CD4-positive, alpha-beta T cell treated with Interleukin-10 for 1 hour (primary cell): ENCODE data around the gene ZNF367.
A peak's percentile ranks its signal among the peaks of the same experiment; 100 is the strongest.
"Not testable (repeated sequence)": the region's sequence is repeated elsewhere in the genome, so short reads cannot be mapped to it uniquely, and the experiment has no call there.

Experiments
- DNase-seq: peaks from one replicate; pipeline ENCODE4 v3.0.0-alpha.2; 2020

Gene ZNF367

GRCh38 chr9:96399325-96399633, 18.9 kb downstream of the ZNF367 start:
- no peak for DNase-seq

GRCh38 chr9:96398582-96399324, 19.4 kb downstream of the ZNF367 start:
- peak; percentile 32 for DNase-seq

DNA sequence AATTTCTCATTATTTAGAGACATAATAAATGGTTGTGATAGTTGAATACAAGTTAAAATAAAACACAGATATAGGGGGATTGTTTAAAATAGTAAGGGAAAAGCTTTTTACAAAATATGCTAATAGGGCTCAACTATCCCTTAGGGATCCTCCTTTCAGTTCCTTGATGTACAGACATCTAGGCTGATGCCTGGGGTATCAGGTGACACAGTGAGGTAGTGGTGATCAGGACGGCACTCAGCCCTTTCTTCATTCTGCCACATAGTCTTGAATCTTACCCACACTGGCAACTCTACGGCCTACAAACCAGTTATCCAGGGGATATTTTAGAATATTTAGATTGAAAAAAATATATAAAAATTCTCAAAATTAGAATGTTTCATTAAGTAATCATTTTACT, 22.2 kb downstream of the ZNF367 start:
- no peak for DNase-seq

DNA sequence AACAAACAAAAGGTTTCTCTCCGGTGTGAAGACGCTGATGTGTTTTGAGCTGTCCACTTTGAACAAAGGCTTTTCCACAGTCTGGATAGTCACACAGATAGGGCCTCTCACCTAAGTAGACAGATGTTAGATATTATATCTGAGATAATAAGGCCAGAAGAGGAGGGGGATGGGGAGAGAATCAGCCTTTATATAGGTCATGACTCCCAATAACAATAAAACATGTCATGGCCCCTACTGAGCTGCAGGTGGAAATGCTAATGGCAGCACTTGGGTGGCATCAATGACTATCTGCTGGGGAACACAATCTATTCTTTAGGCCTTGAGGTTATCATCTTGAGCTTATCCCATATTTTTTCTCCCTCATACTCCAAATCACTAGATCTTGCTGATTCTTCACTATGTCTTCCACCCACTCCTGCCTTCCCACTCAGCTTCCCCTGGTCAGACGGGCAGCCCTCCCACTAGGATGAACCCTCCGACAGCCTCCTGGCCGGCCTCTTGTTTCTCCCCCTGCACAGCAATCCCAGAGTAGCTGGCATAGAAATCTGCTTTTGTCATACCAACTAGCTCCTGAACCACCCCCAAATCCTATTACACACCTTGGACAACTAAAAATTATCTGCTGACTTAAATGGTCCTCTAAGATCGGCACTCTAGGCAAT, 23.2 kb downstream of the ZNF367 start:
- DNase-seq: no peak

DNA sequence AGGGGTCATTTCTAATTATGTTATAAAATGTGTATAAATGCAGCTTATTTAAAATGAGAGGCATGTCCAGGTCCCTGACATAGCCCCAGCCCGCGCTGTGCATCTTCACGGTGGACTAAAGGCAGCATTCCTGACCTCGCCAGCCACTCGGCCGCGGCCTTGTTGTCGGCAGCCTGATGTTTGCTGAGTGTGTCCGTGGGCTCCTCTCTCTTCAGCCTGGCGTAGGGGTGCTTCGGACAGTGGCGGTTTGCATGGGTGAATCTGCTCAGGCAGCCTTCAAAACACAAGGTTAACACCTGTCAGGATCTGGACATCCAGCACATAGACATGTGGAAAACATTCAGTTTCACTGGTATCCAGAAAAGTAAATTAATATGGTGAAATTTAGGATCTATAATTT, 25.9 kb downstream of the ZNF367 start:
- DNase-seq: no peak

DNA sequence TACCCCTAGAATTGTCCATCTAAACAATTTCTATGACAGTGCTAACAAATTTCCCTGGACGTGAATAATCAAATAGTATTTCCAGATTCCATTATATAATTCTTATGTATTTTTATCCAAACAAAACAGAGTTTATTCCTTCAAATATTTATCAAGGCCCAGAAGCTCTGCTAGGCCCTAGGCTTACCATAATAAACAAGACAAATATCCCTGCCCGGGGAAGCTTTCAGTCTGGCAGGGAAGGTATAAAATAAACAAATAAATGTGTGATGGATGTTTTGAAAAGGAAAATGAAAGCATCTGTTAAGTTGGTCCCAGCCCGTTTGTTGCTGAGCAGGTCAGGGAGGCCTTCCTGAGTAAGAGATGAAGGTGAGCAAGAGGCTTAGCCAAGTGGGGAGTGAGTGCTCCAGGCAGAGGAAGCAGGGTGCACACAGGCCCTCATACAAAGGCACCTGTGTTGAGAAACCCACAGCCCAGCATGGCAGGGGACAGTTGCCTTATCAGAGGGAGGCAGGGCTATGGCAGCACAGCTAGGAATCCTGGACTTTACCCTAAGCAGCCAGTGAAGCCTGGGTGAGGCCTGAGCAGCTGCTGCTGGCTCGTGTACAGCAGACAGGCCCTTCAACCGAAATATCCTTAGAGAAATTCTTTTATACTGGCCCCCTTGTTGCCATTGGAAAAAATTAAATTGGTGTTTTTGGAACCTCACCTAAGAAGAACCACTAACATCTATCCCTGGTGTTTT, 27.0 kb downstream of the ZNF367 start:
- peak; percentile 17 for DNase-seq

GRCh38 chr9:96388144-96388543, 30.0 kb downstream of the ZNF367 start:
- no peak for DNase-seq

GRCh38 chr9:96386157-96386556, 32.0 kb downstream of the ZNF367 start:
- no peak for DNase-seq

- DNase-seq: peak; percentile 30
Observed at GRCh38 chr9:96383165-96383942, 34.8 kb downstream of the ZNF367 start, which contains the start of gene SLC35D2. Gene SLC35D2 (minus strand): TSS chr9:96383711. CDS start chr9:96383634, 77 bp downstream.

- DNase-seq: no peak
Observed at GRCh38 chr9:96382839-96383164, 35.4 kb downstream of the ZNF367 start.

DNA sequence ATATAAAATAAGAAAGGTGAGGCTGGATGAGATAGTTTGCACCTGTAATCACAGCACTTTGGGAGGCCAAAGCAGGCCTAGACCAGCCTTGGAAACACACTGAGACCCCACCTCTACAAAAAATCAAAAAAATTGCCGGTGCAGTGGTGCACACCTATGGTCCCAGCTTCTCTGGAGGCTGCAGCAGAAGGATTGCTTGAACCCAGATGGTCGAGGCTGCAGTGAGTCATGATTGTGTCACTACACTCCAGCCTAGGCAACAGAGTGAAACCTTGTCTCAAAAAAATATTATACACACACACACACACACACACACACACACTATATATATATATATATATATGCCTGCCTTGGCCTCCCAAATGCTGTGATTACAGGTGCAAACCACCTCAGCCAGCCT, 36.0 kb downstream of the ZNF367 start:
- no peak for DNase-seq

DNA sequence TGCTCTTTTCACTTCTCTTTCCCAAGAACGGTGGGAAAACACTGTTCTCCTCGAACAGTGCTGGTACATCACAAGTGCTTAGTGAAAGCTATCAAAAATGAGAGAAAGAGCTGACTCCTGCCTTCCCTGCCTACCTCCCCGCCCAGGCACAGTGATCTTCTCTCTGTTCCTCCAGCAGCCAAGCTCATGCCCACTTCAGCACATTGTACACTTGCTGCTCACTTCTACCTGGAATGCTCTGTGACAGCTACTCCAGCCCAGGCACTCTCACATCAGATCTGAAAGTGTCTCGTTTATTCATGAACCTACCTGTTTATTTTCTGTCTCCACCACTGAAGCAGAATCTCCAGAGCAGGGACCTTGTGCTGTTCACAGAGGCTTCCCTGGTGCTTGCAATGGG, 36.5 kb downstream of the ZNF367 start:
- no peak for DNase-seq

DNA sequence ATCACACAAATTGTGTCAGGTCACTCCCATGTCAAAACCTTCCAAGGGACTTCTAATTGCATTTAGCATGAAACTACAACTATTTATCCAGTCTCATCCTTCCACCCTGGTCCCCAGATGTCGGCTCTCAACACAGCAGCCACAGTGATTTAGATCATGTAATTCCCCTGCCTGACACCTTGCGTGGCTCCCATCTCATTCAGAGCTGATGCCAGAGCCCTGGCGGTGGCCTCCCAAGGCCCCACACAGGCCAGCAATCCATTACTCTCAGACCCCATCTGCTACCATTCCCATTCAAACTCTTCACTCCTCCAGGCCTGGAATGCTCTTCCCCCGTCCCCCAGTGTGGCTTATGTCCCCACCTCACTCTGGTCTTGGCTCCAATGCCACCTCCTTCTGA, 37.0 kb downstream of the ZNF367 start:
- no peak for DNase-seq

GRCh38 chr9:96379461-96379860, 38.7 kb downstream of the ZNF367 start:
- DNase-seq: no peak

GRCh38 chr9:96378187-96378586, 40.0 kb downstream of the ZNF367 start:
- DNase-seq: no peak

- DNase-seq: no peak
Observed at GRCh38 chr9:96376891-96377874, 41.0 kb downstream of the ZNF367 start.

GRCh38 chr9:96375507-96375906, 42.7 kb downstream of the ZNF367 start:
- not testable (repeated sequence) for DNase-seq

- no peak for DNase-seq
Observed at GRCh38 chr9:96367943-96368342, 50.2 kb downstream of the ZNF367 start.

GRCh38 chr9:96363175-96363967, 54.8 kb downstream of the ZNF367 start:
- no peak for DNase-seq

- not testable (repeated sequence) for DNase-seq
Observed at GRCh38 chr9:96362119-96362518, 56.1 kb downstream of the ZNF367 start.

DNA sequence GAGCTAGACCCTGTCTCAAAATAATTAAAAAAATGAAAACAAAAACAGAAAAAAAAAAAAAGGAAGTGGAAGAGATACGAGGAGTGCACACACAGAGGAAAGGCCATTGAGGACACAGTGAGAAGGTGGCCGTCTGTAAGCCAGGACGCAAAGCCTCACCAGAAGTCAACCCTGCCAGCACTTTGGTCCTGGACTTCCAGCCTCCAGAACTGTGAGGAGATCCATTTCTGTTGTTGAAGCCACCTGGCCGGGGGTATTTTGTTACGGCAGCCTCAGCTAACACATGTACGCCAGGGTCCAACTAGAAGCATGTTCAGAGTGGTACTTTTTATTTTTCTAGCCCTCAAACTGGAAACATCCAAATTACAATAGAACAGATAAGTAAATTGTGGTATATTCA, 56.5 kb downstream of the ZNF367 start:
- DNase-seq: no peak
